HL-60 (cell line): ENCODE data around the gene LAMA3.

Experiments
- DNase-seq, 2 experiments: peaks; one replicate each; pipeline ENCODE4 v3.0.0-alpha.2; 2010 to 2020; ENCODE audit warnings: low read depth in 1 of 2, low spot score in 1 of 2
- H3K27ac ChIP-seq: fragments of 250-450 bp; sonication (Bioruptor Pico); replicated peaks from 2 replicates; pipeline ENCODE4 v1.5.1; 2020; ENCODE audit warnings: mild to moderate bottlenecking, moderate library complexity
- H3K27me3 ChIP-seq: fragments of 250-450 bp; sonication (Bioruptor Pico); 2 replicates; pipeline ENCODE4 v1.5.1; 2021; ENCODE audit warnings: mild to moderate bottlenecking, moderate library complexity; ENCODE audit not compliant: insufficient read depth, poor library complexity, severe bottlenecking
- H3K4me3 ChIP-seq: replicated peaks from 2 replicates; pipeline ENCODE4 v1.5.1; 2011; ENCODE audit warnings: mild to moderate bottlenecking, control low read depth, low read length; ENCODE audit not compliant: insufficient read depth
- GABPA ChIP-seq: IDR thresholded peaks from 2 replicates; pipeline ENCODE4 v1.6.1; 2012; ENCODE audit warnings: low read depth
- POLR2AphosphoS5 ChIP-seq: IDR thresholded peaks from 2 replicates; pipeline ENCODE4 v1.6.1; 2012; ENCODE audit warnings: low read depth
- REST ChIP-seq: IDR thresholded peaks from 2 replicates; pipeline ENCODE4 v1.6.1; 2012; ENCODE audit warnings: low read depth; ENCODE audit not compliant: insufficient replicate concordance
- SPI1 ChIP-seq: IDR thresholded peaks from 2 replicates; pipeline ENCODE4 v1.6.1; 2012; ENCODE audit warnings: low read depth, mild to moderate bottlenecking, borderline replicate concordance
- TF ChIP-seq, protein P1 (sequence below): IDR thresholded peaks from one replicate; pipeline ENCODE4 v1.5.1; 2011; ENCODE audit warnings: low read length, control low read depth, inconsistent platforms; ENCODE audit not compliant: insufficient read depth

Gene LAMA3

GRCh38 chr18:23668731-23669130, 20.5 kb upstream of the LAMA3 start:
- Histone ChIP-seq H3K4me3 (no peak overlapping the region), H3K27me3 (peaks cover 23% of the 10 kb centered on the region), H3K27ac (no peak overlapping the region)
- TF ChIP-seq REST = no peak
- TF ChIP-seq SPI1 = peak; percentile 40; the same call in 1 of the 2 replicates
- DNase-seq = no peak

DNA sequence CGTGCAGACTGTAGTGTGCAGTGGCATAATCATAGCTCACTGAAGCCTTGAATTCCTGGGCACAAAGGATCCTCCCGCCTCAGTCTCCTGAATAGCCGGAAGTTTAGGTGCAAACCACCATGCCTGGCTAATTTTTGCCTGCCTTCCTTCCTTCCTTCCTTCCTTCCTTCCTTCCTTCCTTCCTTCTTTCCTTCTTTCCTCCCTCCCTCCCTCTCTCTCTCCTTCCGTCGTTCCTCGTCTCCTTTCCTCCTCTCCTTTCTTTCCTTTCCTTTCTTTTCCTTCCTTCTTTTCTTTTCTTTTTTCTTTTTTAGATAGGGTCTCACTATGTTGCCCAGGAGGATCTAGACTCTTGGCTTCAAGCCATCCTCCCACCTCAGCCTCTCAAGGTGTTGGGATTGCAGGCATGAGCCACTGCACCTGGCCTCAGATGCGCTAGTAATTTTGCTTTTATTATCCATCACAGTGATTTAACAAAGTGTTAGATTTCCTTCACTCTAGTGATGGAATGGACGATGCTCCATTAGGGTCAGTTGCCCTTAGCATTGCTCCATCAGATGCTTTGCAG, 20.0 kb upstream of the LAMA3 start:
- Histone ChIP-seq H3K27ac (no peak overlapping the region), H3K4me3 (no peak overlapping the region), H3K27me3 (peaks cover 17% of the 10 kb centered on the region)
- DNase-seq = no peak
- TF ChIP-seq, protein P1, sequence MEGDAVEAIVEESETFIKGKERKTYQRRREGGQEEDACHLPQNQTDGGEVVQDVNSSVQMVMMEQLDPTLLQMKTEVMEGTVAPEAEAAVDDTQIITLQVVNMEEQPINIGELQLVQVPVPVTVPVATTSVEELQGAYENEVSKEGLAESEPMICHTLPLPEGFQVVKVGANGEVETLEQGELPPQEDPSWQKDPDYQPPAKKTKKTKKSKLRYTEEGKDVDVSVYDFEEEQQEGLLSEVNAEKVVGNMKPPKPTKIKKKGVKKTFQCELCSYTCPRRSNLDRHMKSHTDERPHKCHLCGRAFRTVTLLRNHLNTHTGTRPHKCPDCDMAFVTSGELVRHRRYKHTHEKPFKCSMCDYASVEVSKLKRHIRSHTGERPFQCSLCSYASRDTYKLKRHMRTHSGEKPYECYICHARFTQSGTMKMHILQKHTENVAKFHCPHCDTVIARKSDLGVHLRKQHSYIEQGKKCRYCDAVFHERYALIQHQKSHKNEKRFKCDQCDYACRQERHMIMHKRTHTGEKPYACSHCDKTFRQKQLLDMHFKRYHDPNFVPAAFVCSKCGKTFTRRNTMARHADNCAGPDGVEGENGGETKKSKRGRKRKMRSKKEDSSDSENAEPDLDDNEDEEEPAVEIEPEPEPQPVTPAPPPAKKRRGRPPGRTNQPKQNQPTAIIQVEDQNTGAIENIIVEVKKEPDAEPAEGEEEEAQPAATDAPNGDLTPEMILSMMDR = no peak
- TF ChIP-seq POLR2AphosphoS5 (no peak), SPI1 (no peak)

GRCh38 chr18:23669804-23670405, 19.3 kb upstream of the LAMA3 start:
- Histone ChIP-seq H3K27ac (no peak overlapping the region), H3K4me3 (no peak overlapping the region), H3K27me3 (peaks cover 12% of the 10 kb centered on the region)
- TF ChIP-seq POLR2AphosphoS5 = no peak
- TF ChIP-seq, protein P1 = no peak
- no peak for DNase-seq

DNA sequence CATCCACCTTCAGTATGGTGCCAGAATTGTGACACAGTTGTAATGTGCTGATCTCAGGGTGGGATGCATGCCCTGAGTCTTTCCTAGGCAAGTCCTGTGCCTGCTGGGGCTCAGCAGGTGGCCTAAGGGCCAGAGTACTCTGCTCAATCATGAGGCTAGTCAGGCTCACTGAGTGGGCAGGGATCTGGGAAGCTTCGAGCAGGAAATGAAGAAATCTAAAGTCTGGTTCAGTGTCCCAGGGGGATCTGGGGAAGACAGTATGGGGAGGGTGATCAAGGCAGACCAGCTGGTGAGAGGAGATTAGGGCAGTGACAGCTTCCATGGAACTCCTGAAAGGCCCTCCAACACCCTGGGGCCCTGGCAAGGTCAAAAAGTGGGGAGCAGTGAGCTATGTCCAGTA, 17.7 kb upstream of the LAMA3 start:
- no peak for DNase-seq
- no peak for TF ChIP-seq REST
- no peak for TF ChIP-seq GABPA
- no peak overlapping the region for H3K27ac ChIP-seq
- H3K27me3 ChIP-seq = peaks cover 15% of the 10 kb centered on the region
- H3K4me3 ChIP-seq = no peak overlapping the region

- no peak overlapping the region for H3K4me3 ChIP-seq
- no peak for DNase-seq
- H3K27me3 ChIP-seq = peaks cover 24% of the 10 kb centered on the region
Measured at GRCh38 chr18:23673725-23674124, 15.5 kb upstream of the LAMA3 start.

More at GRCh38 chr18:23673725-23674124, 15.5 kb upstream of the LAMA3 start:
- no peak overlapping the region for H3K27ac ChIP-seq
- TF ChIP-seq, protein P1 = no peak
- no peak for TF ChIP-seq SPI1
- no peak for TF ChIP-seq POLR2AphosphoS5
